Endodermal cell (in vitro differentiated cells): ENCODE measurements around the gene EPB41L3. TPM values are rescaled to one million over a fixed set of nuclear protein-coding genes. Genes with fewer than 3 reads are reported as not detected.
A peak's percentile ranks its signal among the peaks of the same experiment; 100 is the strongest.

Source experiments
- DNase-seq: peaks from one replicate; pipeline ENCODE4 v3.0.0-alpha.2; 2017
- H3K27ac ChIP-seq: 2 replicates; pipeline ENCODE4 v1.5.1; 2013; ENCODE audit warnings: mild to moderate bottlenecking, low read depth, low read length, moderate library complexity
- H3K27me3 ChIP-seq: 2 replicates; pipeline ENCODE4 v1.6.1; 2013; ENCODE audit warnings: mild to moderate bottlenecking, low read length, moderate library complexity; ENCODE audit not compliant: insufficient read depth, control insufficient read depth, poor library complexity, severe bottlenecking
- H3K36me3 ChIP-seq: 2 replicates; pipeline ENCODE4 v1.7.0; 2013; ENCODE audit warnings: mild to moderate bottlenecking, low read length, moderate library complexity; ENCODE audit not compliant: control insufficient read depth, insufficient read depth
- H3K4me1 ChIP-seq: one replicate; pipeline ENCODE4 v1.7.0; 2013; ENCODE audit warnings: low read length; ENCODE audit not compliant: control insufficient read depth, insufficient read depth
- H3K4me3 ChIP-seq: 2 replicates; pipeline ENCODE4 v1.5.1; 2013; ENCODE audit warnings: mild to moderate bottlenecking, low read length, moderate library complexity
- H3K9ac ChIP-seq: 2 replicates; pipeline ENCODE4 v1.6.1; 2013; ENCODE audit warnings: mild to moderate bottlenecking, low read length, moderate library complexity; ENCODE audit not compliant: poor library complexity, severe bottlenecking; ENCODE audit errors: extremely low read depth
- H3K9me3 ChIP-seq: 2 replicates; pipeline ENCODE4 v1.6.1; 2013; ENCODE audit warnings: mild to moderate bottlenecking, low read length, moderate library complexity; ENCODE audit not compliant: control insufficient read depth
- H3K27ac Mint-ChIP-seq: 2 replicates; pipeline ENCODE4 v1.8.0; 2020; ENCODE audit warnings: mixed read lengths
- H3K27me3 Mint-ChIP-seq: 2 replicates; pipeline ENCODE4 v1.8.0; 2021; ENCODE audit warnings: mild to moderate bottlenecking, mixed read lengths; ENCODE audit not compliant: insufficient read depth
- H3K36me3 Mint-ChIP-seq: 2 replicates; pipeline ENCODE4 v1.8.0; 2020; ENCODE audit warnings: low read depth, mixed read lengths
- H3K4me1 Mint-ChIP-seq: 2 replicates; pipeline ENCODE4 v1.8.0; 2020; ENCODE audit warnings: mixed read lengths
- H3K4me3 Mint-ChIP-seq: 2 replicates; pipeline ENCODE4 v1.8.0; 2020; ENCODE audit warnings: mild to moderate bottlenecking, moderate library complexity, mixed read lengths
- H3K9me3 Mint-ChIP-seq: 2 replicates; pipeline ENCODE4 v1.8.0; 2020; ENCODE audit warnings: mild to moderate bottlenecking, mixed read lengths
- WGBS, 2 experiments: methylation state at CpG; one replicate each; pipeline versions ENCODE4 v1.1.5 to v1.1.7; 2013; ENCODE audit warnings: missing lambda C conversion rate in 2 of 2, mixed read lengths in 1 of 2; ENCODE audit not compliant: insufficient coverage in 1 of 2, insufficient read length in 1 of 2; 5-methylcytosine and 5-hydroxymethylcytosine counted together
- total RNA-seq, 2 donors: library from RNA; stranded (reverse); fragmentation: NEBNext Ultra II Directional in 1 of 2; extraction: Animal tissue kit (Norgen Biotek cat#: 25700) in 1 of 2; gene quantifications; 2 replicates in 1 of 2; 3 replicates in 1 of 2; pipeline ENCODE4 v1.2.1, GENCODE V29; 2021
- TF ChIP-seq, protein P1 (sequence below): fragments of 200-600 bp; sonication (generic); conservative IDR thresholded peaks from 2 replicates; pipeline ENCODE4 v1.5.0; 2021; ENCODE audit warnings: antibody characterized with exemption, mild to moderate bottlenecking

Gene EPB41L3
- total RNA-seq, 2 donors from 2014 or later: 49.3 to 51.6 TPM

DNA sequence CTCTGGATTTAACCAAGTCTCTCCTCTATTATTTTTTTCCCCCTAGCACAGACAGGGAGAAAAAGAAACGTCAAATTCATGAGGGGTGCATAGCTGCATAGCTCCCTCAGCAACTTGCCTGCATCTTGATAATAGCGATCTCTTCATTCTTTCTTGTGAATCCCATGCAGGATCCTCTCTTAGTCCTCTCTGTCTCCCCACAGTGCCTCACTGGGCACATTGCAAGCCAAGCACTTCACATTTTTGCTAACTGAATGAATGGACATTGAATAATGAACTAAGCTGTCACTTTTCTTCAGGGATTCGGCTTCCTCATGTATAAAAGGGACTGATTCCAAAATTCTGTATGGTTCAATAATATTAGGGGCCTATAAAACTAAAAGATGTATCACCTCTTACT is 2.9 kb upstream of the EPB41L3 start:
- Mint-ChIP-seq H3K4me3 (no peak overlapping the region), H3K27me3 (no peaks in the 10 kb centered on the region), H3K9me3 (no peaks in the 10 kb centered on the region), H3K4me1 (peaks cover 15% of the 10 kb centered on the region), H3K27ac (no peak overlapping the region), H3K36me3 (no peaks in the 10 kb centered on the region)
- H3K4me3 ChIP-seq: no peak overlapping the region
- H3K36me3 ChIP-seq: no peaks in the 10 kb centered on the region
- H3K27me3 ChIP-seq: no peaks in the 10 kb centered on the region
- H3K9me3 ChIP-seq: no peaks in the 10 kb centered on the region
- DNase-seq: peak; percentile 75
- TF ChIP-seq, protein P1, sequence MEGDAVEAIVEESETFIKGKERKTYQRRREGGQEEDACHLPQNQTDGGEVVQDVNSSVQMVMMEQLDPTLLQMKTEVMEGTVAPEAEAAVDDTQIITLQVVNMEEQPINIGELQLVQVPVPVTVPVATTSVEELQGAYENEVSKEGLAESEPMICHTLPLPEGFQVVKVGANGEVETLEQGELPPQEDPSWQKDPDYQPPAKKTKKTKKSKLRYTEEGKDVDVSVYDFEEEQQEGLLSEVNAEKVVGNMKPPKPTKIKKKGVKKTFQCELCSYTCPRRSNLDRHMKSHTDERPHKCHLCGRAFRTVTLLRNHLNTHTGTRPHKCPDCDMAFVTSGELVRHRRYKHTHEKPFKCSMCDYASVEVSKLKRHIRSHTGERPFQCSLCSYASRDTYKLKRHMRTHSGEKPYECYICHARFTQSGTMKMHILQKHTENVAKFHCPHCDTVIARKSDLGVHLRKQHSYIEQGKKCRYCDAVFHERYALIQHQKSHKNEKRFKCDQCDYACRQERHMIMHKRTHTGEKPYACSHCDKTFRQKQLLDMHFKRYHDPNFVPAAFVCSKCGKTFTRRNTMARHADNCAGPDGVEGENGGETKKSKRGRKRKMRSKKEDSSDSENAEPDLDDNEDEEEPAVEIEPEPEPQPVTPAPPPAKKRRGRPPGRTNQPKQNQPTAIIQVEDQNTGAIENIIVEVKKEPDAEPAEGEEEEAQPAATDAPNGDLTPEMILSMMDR: peak; percentile 78
- H3K4me1 ChIP-seq: no peaks in the 10 kb centered on the region
- no peak overlapping the region for H3K9ac ChIP-seq
- WGBS, 2 experiments: 41% methylated on average over 3 of the region's 3 CpGs; no CpG with 5 or more reads in 1 of the 2 experiments
- no peak overlapping the region for H3K27ac ChIP-seq

DNA sequence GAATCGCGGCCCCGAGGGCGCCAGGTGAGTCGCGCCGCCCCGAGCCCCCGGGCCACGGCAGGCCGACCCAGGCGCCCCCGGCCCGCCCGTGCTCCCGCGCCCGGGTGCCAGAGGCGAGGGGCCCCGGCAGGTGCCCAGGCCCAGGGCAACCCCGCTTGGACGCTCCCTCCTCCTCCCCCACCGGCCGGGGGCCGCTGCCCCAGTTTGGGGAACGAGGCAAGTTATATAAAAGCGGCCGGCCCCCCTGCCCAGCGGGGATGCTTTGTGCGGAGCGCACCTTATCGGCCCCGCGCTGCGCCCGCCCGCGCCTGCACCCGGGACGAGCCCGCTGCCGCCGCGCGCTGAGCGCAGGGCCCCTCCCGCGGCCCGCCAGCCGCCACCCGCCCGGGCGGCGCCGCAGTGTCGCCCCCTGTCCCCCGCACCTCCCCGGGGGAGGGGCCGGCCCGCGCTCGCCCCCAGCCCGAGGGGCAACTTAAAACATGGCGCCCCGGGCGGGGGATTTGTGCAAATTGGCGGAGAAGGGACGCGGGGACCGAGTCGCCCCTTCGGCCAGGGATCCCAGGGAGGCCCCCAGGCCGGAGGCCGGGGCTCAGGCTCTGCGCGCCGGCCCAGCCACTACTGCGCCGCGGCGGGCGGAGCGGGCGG is 639 bp downstream of the EPB41L3 start:
- 0% methylated on average over 17 to 84 of the region's 84 CpGs for WGBS, 2 experiments
- H3K4me1 ChIP-seq: no peaks in the 10 kb centered on the region
- Mint-ChIP-seq H3K9me3 (no peaks in the 10 kb centered on the region), H3K4me3 (peak overlapping the region; percentile 80), H3K27ac (peak overlapping the region; percentile 87), H3K36me3 (peaks cover 1% of the 10 kb centered on the region), H3K4me1 (peaks cover 33% of the 10 kb centered on the region), H3K27me3 (no peaks in the 10 kb centered on the region)
- H3K36me3 ChIP-seq: no peaks in the 10 kb centered on the region
- H3K27ac ChIP-seq: no peak overlapping the region
- peak; percentile 83 for DNase-seq
- H3K9me3 ChIP-seq: no peaks in the 10 kb centered on the region
- no peaks in the 10 kb centered on the region for H3K27me3 ChIP-seq
- TF ChIP-seq, protein P1: no peak
- peak overlapping the region; percentile 51 for H3K9ac ChIP-seq
- peak overlapping the region; percentile 85 for H3K4me3 ChIP-seq

DNA sequence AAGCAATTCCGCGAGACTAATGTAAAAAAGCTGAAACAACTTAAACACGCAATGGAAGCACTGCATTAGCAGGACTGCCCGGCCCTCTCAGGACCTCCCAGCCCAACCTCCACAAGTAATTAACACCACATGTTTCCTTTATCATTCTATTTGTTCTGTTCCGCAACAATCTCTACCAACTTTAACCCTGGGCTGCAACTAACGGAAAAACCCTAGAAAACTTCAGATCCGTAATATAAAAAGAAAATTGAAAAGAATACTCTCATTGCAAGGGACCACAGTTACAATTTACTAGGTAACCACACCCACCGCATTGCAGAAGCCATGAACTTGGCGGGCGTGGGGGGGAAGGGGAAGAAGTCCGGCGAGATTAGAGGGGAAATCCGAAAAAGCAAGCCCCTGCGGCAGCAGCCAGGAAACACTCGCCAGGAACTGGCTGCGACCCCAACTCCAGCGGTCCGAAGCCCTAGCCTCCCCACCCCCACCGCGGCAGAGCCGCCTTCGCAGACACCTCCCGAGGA is 1.2 kb downstream of the EPB41L3 start:
- WGBS, 2 experiments: 0 to 5% methylated on average over 4 to 23 of the region's 23 CpGs
- Mint-ChIP-seq H3K4me1 (peaks cover 34% of the 10 kb centered on the region), H3K27me3 (no peaks in the 10 kb centered on the region), H3K9me3 (no peaks in the 10 kb centered on the region), H3K4me3 (peak overlapping the region; percentile 80), H3K27ac (peak overlapping the region; percentile 87), H3K36me3 (peaks cover 1% of the 10 kb centered on the region)
- TF ChIP-seq, protein P1: no peak
- Histone ChIP-seq H3K27me3 (no peaks in the 10 kb centered on the region), H3K9ac (peak overlapping the region; percentile 51), H3K36me3 (no peaks in the 10 kb centered on the region), H3K27ac (no peak overlapping the region), H3K4me3 (peak overlapping the region; percentile 85), H3K9me3 (no peaks in the 10 kb centered on the region), H3K4me1 (no peaks in the 10 kb centered on the region)
- peak; percentile 79 for DNase-seq
